ENCODE data around the gene BCL2L1.

DNA sequence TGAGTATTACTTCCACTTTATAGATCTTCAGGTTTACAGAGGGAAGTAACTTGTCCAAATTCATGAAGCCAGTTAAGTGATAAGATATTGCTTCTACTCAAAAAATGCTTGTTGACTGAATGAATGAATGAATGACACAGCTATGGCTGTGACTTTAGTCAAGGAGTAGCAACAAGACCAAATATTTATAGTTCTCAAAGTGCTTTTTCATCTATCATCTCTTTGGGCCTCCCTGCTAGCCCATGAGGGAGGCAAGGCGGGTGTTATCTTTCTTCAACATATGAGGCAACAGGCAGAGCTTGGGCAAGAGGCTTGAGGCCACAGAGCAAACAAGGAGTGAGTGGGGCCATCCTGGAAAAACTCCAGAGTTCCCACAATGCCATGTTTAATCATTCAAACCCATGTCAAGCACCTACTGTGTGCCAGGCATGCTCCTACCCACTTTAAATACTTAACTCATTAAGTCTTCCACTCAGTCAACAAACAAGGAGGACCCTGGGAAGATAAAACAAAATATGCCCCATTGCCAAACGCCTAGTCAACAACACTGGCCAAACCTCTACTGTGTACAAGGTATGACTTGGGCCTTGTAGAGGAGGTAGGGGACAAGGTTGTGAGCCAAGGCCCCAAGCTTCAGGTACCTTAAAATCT lies 15.9 kb downstream of the BCL2L1 start:
- TF ChIP-seq, protein P1, sequence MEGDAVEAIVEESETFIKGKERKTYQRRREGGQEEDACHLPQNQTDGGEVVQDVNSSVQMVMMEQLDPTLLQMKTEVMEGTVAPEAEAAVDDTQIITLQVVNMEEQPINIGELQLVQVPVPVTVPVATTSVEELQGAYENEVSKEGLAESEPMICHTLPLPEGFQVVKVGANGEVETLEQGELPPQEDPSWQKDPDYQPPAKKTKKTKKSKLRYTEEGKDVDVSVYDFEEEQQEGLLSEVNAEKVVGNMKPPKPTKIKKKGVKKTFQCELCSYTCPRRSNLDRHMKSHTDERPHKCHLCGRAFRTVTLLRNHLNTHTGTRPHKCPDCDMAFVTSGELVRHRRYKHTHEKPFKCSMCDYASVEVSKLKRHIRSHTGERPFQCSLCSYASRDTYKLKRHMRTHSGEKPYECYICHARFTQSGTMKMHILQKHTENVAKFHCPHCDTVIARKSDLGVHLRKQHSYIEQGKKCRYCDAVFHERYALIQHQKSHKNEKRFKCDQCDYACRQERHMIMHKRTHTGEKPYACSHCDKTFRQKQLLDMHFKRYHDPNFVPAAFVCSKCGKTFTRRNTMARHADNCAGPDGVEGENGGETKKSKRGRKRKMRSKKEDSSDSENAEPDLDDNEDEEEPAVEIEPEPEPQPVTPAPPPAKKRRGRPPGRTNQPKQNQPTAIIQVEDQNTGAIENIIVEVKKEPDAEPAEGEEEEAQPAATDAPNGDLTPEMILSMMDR (IDR thresholded peaks at IDR 0.05): no peak
- TF ChIP-seq POLR2AphosphoS5 (IDR thresholded peaks at IDR 0.05; ENCODE audit: insufficient read depth in 1 of 2, low read depth in 1 of 2): no peak
- no peak for TF ChIP-seq POLR2A (IDR thresholded peaks at IDR 0.05)

All from vagina (tissue), 2 donors.